NCI-H345 treated with DMSO at 0.1 percent for 48 hours (cell line): ENCODE measurements around the gene RAB21.
"Not testable (repeated sequence)": the region's sequence is repeated elsewhere in the genome, so short reads cannot be mapped to it uniquely, and the experiment has no call there.

Experiments
- DNase-seq: peaks from one replicate; lab custom pipeline; 2025; ENCODE audit not compliant: unreplicated experiment; lab: John Stamatoyannopoulos, UW

Gene RAB21

GRCh38 chr12:71795901-71796300 is 41.2 kb downstream of the RAB21 start:
- no peak for DNase-seq

GRCh38 chr12:71797531-71797930 is 42.9 kb downstream of the RAB21 start:
- DNase-seq: no peak

- no peak for DNase-seq
These were observed 44.4 kb downstream of the RAB21 start for GRCh38 chr12:71799106-71799505.

- DNase-seq: no peak
These were observed 45.5 kb downstream of the RAB21 start for GRCh38 chr12:71800177-71800576.

GRCh38 chr12:71804505-71804904 is 49.8 kb downstream of the RAB21 start:
- no peak for DNase-seq

- DNase-seq: no peak
These were observed 56.3 kb downstream of the RAB21 start for GRCh38 chr12:71810921-71811320.

GRCh38 chr12:71815242-71815641 is 60.6 kb downstream of the RAB21 start:
- not testable (repeated sequence) for DNase-seq

GRCh38 chr12:71822088-71822487 is 67.4 kb downstream of the RAB21 start:
- not testable (repeated sequence) for DNase-seq

GRCh38 chr12:71828813-71829212 is 74.2 kb downstream of the RAB21 start:
- DNase-seq: no peak

- no peak for DNase-seq
These were observed 82.7 kb downstream of the RAB21 start for GRCh38 chr12:71837356-71837755.

- DNase-seq: no peak
These were observed 83.6 kb downstream of the RAB21 start for GRCh38 chr12:71838231-71838630.

GRCh38 chr12:71838676-71839075 is 84.0 kb downstream of the RAB21 start:
- DNase-seq: no peak

GRCh38 chr12:71840231-71840847 is 85.7 kb downstream of the RAB21 start:
- DNase-seq: no peak

GRCh38 chr12:71846322-71846940 is 91.8 kb downstream of the RAB21 start:
- no peak for DNase-seq

- DNase-seq: no peak
These were observed 93.5 kb downstream of the RAB21 start for GRCh38 chr12:71848212-71848611.

- DNase-seq: no peak
These were observed 94.6 kb downstream of the RAB21 start for GRCh38 chr12:71849109-71849851.
